HG03432 (cell line): ENCODE data around the gene KANSL1L.
"Not testable (repeated sequence)": the region's sequence is repeated elsewhere in the genome, so short reads cannot be mapped to it uniquely, and the experiment has no call there.

Source experiments
- ATAC-seq: cut with Tn5 transposase; IDR thresholded peaks from one replicate; pipeline ENCODE4 v1.9.1; 2021; ENCODE audit warnings: mild to moderate bottlenecking, moderate library complexity; ENCODE audit not compliant: unreplicated experiment

Gene KANSL1L, protein sequence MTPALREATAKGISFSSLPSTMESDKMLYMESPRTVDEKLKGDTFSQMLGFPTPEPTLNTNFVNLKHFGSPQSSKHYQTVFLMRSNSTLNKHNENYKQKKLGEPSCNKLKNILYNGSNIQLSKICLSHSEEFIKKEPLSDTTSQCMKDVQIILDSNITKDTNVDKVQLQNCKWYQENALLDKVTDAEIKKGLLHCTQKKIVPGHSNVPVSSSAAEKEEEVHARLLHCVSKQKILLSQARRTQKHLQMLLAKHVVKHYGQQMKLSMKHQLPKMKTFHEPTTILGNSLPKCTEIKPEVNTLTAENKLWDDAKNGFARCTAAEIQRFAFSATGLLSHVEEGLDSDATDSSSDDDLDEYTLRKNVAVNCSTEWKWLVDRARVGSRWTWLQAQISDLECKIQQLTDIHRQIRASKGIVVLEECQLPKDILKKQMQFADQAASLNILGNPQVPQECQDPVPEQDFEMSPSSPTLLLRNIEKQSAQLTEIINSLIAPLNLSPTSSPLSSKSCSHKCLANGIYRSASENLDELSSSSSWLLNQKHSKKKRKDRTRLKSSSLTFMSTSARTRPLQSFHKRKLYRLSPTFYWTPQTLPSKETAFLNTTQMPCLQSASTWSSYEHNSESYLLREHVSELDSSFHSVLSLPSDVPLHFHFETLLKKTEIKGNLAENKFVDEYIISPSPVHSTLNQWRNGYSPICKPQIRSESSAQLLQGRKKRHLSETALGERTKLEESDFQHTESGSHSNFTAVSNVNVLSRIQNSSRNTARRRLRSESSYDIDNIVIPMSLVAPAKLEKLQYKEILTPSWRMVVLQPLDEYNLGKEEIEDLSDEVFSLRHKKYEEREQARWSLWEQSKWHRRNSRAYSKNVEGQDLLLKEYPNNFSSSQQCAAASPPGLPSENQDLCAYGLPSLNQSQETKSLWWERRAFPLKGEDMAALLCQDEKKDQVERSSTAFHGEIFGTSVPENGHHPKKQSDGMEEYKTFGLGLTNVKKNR

DNA sequence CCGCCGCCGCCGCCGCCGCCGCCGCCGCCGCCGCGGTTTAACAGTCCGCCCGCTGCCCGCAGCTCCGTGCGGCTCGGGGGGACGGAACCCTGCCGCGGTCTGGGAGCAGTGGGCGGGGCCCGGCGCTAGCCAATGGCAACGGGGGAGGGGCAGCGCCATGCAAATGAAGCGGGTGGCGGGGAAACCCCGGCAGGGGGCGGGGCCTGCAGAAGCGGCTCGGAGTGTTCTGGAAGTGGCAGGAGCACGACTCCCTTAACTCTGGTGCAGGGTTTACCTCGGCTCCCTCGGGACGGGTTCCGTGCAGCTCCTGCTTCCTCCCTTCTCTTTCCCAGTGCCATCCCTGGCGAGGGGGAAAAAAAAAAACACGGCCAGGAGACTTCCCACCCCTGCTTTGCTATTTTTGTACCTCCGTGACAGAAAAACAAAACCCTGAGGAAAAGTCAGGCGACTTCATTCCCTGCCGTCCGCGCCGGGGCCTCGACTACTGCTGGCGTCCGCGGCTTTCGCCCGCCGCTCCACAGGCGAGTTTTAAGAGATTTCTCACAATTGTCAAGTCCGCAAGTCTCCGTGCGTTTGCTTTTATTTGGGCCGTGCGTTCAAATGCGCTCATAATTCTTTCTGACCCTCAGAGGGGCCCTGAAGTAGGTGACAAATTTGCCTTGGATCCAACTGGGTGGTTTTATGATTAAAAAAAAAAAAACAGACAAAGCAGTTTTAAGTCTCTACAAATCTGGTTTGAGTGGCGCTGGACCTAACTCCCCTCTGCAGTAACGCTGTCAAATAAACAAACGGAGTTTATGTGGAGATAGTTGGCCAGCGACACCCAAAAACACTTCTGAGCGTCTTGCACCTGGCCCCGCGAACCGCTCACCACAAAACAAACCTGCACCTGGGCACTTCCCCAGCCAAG is at the start of gene KANSL1L:
KANSL1L (minus strand) TSS at position 101 of the 910 bp plus-strand sequence. CDS start 16,827 bp downstream, outside the sequence.
- peak; percentile 78 for ATAC-seq

GRCh38 chr2:210215120-210215519 is 43.9 kb upstream of the KANSL1L start:
- no peak for ATAC-seq

DNA sequence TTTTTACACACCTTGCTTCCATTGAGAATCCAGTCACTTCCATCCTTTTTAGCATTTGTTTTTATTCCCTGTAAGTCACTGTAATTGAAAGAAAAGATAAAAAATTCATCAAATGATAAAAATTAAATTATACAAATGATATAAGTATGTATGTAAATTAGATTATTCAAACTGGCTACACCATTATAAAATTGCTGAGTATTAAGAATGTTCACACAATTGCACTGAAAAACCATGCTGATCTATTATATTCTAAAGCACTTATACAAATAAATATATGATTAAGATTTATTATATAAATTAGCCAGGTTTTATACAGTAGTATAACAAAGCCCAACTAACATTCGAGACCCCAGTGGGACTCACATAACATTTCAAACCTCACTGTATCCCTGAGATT is 39.0 kb upstream of the KANSL1L start:
- no peak for ATAC-seq

DNA sequence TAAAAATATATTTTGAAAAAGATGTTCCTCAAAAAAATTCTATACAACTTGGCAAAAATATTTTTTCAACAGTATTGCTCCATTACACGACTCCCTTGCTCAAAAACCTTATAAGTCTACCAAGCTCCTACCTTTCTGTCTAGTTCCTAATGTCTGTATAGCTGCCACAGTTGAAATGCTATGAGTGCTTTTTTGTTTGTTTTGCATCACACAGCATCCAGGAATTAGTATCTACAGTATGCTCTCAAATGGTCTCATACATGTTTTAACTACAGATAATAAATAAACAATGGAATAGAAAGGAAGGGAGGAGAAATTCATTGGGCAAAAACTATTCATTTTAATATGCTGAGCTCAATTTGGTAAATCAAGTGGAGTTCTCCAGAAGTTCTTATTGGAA is 36.7 kb upstream of the KANSL1L start:
- no peak for ATAC-seq

GRCh38 chr2:210203558-210203957 is 32.3 kb upstream of the KANSL1L start:
- no peak for ATAC-seq

GRCh38 chr2:210203147-210203546 is 31.9 kb upstream of the KANSL1L start:
- ATAC-seq: no peak

DNA sequence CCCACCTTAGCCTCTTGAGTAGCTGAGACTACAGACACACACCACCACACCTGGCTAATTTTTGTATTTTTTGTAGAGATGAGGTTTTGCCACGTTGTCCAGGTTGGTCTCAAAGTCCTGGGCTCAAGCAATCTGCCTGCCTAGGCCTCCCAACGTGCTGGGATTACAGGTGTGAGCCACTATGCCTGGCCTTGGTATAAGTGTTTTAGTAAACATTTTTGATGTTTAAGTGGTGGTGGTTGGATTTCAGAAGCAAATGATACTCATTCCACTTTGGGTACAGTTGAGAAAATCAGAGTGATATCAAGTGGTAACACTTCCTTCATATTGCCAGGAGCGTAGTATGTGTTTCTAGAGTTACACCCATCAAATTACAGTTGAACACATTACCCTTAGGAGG is 28.6 kb upstream of the KANSL1L start:
- ATAC-seq: no peak

GRCh38 chr2:210199186-210199765 is 28.1 kb upstream of the KANSL1L start:
- ATAC-seq: peak; percentile 63

DNA sequence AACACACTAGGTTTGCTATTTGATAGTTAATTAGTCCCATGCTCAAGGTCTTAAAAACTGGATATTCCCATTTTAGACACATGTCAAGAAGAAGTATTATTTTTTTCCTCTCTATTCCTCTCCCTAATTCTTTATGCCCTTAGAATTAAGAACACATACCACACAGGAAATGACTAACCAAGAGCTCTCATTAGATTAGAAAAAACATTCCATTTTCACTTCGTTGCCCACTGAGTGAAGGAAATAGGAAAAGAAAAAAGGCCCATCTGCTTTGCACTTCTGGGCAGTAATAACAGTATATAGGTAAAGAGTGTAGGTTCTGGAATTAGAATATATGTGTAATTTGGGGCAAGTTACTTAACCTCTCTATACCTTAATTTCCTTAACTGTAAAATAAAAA is 27.1 kb upstream of the KANSL1L start:
- no peak for ATAC-seq

- ATAC-seq: no peak
These were observed 26.5 kb upstream of the KANSL1L start for GRCh38 chr2:210197720-210198119.

DNA sequence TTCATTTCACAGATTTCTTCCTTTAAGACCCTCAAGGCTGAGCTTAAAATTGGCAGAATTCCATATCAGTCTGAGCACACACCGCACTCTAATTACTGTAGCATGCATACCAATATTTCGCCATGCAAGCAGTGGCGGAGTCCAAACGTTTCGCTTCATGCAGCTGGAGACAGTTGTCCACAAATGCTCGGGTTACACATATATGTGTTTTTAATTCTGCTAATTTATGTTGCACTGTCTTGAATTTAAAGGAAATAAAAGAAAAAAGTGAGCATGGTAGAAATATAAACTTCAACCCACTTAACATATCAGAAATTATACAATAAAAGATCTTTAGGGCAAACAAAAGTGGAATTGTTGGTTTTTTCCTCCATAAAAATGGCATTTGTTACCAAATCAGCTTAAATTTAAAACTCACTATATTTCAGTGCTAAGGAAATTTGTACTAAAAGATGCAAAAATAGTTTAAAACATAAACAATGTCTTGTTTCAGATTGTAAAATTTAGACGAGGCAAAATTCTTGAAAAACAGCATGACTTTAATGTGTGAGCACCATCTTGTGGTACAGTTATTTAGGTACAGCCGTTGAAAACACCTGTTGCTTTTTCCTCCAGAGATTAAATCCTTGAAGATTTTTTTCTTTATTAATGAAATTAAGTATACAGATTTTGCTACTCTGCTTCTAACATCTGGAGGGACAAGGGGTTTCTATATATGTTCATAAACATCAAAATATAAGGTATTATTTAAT is 24.1 kb upstream of the KANSL1L start:
- ATAC-seq: peak; percentile 40

DNA sequence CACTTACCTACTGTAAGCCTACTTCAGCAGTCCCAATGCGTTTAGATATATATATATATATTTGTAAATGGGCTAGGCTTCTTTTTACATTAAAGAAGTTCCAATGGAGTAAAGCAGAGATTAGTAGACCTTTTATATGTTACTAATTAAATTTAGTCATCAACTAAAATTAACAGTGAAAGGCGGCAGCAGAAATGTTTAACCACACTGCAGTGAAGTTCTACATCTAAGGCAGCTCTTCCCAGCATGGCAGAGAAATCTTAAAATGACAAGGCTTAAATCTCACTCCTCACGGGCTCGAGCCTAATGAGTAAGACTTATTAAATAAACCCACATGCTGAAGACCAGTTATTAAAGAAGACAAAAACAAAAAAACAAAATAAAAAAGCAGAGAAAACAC is 19.1 kb upstream of the KANSL1L start:
- peak; percentile 57 for ATAC-seq

GRCh38 chr2:210189452-210190138 is 18.4 kb upstream of the KANSL1L start:
- ATAC-seq: peak; percentile 51

DNA sequence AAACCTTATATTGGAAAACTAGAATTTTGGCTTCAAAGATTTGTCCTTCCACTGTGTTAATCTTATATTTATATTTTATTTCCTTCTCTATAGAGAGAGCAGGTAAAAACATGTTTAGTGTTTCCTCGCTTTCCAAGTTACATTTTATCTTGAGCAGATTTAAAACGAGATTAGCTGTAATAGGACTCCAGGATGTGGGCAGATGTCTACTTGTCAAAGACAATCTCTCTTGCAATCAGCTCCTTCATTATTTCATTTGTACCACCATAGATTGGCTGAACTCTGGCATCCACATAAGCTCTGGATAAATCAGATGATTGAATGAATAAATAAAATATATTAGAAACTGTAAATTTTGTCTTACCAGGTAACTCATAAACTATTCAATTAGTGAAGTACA is 17.5 kb upstream of the KANSL1L start:
- ATAC-seq: no peak

DNA sequence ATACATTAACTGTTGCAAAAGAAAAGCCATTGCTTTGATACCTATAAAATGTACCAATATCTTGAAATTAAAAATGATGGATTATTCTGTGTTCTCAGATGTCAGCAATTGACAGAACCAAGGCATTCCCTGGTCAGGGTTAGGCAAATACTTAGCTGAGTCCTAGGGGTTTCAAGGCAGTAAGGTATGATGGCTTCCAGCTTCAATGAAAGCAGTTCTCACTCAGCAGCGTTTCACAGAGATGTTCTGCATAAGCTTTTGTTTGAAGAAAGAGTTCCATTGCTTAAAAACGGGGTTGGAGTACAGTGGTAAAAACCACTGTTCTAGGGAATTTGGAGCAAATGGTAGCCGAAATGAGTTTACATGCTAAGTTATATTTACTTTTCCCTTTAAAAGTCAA is 17.0 kb upstream of the KANSL1L start:
- no peak for ATAC-seq

DNA sequence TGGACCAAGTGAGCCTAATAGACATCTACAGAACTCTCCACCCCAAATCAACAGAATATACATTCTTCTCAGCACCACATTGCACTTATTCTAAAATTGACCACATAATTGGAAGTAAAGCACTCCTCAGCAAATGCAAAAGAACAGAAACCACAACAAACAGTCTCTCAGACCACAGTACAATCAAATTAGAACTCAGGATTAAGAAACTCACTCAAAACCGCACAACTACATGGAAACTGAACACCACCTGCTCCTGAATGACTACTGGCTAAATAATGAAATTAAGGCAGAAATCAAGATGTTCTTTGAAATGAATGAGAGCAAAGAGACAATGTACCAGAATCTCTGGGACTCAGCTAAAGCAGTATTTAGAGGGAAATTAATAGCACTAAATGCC is 12.7 kb upstream of the KANSL1L start:
- not testable (repeated sequence) for ATAC-seq

GRCh38 chr2:210181606-210182088 is 10.4 kb upstream of the KANSL1L start:
- ATAC-seq: not testable (repeated sequence)

- ATAC-seq: not testable (repeated sequence)
These were observed 9.9 kb upstream of the KANSL1L start for GRCh38 chr2:210181033-210181605.
